ENCODE measurements around the gene PDSS1.
"Not testable (repeated sequence)": the region's sequence is repeated elsewhere in the genome, so short reads cannot be mapped to it uniquely, and the experiment has no call there.

PDSS1 gene

DNA sequence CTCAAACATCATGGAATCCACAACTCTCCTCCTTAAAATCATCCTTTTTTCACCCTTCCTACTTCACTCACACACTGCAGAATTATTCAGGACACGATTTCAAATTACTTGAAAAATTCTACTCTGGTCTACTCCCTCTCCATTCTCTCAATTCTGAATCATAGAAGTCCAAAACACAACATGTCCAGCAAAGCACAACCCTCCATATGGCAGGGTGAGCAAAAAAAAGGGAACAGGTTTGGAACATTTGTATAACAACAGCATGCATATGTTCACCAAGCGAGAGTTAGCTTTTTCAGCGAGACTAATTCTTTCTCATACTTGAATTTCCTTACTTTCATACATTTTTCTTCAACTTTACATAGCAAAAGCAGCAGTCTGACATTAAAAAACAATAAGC, 89.9 kb downstream of the PDSS1 start:
- Histone ChIP-seq H3K9ac (ENCODE audit: low read depth, low read length, poor library complexity, severe bottlenecking) (no peak overlapping the region), H3K4me1 (ENCODE audit: insufficient read depth, low read length, poor library complexity, severe bottlenecking) (no peaks in the 10 kb centered on the region), H3F3A (ENCODE audit: low read depth) (no peaks in the 10 kb centered on the region), H4K20me1 (ENCODE audit: insufficient read depth, low read length, poor library complexity, severe bottlenecking) (peaks cover 45% of the 10 kb centered on the region), H3K36me3 (ENCODE audit: insufficient read depth, low read length) (peaks cover 14% of the 10 kb centered on the region; the same call in 1 of the 2 replicates), H3K27me3 (ENCODE audit: insufficient read depth, low read length, poor library complexity, severe bottlenecking) (no peaks in the 10 kb centered on the region), H3K9me3 (ENCODE audit: insufficient read depth, low read depth, low read length) (no peaks in the 10 kb centered on the region), H3K9me2 (replicated peaks; ENCODE audit: low read depth, low read length) (no peaks in the 10 kb centered on the region), H3K4me2 (ENCODE audit: low read depth, low read length, poor library complexity, severe bottlenecking) (no peak overlapping the region), H2AFZ (ENCODE audit: low read length) (no peak overlapping the region), H3K4me3 (ENCODE audit: low read length, poor library complexity, severe bottlenecking) (no peak overlapping the region), H3K79me2 (ENCODE audit: insufficient read depth, low read length) (peaks cover 98% of the 10 kb centered on the region)
- TF ChIP-seq, protein P1, sequence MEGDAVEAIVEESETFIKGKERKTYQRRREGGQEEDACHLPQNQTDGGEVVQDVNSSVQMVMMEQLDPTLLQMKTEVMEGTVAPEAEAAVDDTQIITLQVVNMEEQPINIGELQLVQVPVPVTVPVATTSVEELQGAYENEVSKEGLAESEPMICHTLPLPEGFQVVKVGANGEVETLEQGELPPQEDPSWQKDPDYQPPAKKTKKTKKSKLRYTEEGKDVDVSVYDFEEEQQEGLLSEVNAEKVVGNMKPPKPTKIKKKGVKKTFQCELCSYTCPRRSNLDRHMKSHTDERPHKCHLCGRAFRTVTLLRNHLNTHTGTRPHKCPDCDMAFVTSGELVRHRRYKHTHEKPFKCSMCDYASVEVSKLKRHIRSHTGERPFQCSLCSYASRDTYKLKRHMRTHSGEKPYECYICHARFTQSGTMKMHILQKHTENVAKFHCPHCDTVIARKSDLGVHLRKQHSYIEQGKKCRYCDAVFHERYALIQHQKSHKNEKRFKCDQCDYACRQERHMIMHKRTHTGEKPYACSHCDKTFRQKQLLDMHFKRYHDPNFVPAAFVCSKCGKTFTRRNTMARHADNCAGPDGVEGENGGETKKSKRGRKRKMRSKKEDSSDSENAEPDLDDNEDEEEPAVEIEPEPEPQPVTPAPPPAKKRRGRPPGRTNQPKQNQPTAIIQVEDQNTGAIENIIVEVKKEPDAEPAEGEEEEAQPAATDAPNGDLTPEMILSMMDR (conservative IDR thresholded peaks at IDR 0.05; ENCODE audit: low read length) = no peak
- TF ChIP-seq EZH2phosphoT487 (IDR thresholded peaks at IDR 0.05; ENCODE audit: borderline replicate concordance) = no peak

DNA sequence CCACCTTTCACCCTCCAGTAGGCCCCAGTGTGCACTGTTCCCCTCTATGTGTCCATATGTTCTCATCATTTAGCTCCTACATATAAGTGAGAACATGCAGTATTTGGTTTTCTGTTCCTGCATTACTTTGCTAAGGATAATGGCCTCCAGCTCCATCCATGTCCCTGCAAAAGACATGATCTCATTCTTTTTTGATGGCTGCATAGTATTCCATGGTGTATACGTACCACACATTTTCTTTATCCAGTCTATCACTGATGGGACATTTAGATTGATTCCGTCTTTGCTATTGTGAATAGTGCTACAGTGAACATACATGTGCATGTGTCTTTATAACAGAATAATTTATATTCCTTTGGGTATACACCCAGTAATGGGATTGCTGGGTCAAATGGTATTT, 92.3 kb downstream of the PDSS1 start:
- not testable (repeated sequence) for H2AFZ ChIP-seq (ENCODE audit: low read length); H3K9me2 ChIP-seq (replicated peaks; ENCODE audit: low read depth, low read length); H3K4me1 ChIP-seq (ENCODE audit: insufficient read depth, low read length, poor library complexity, severe bottlenecking); H3F3A ChIP-seq (ENCODE audit: low read depth); H3K9ac ChIP-seq (ENCODE audit: low read depth, low read length, poor library complexity, severe bottlenecking); H3K4me3 ChIP-seq (ENCODE audit: low read length, poor library complexity, severe bottlenecking); H3K27me3 ChIP-seq (ENCODE audit: insufficient read depth, low read length, poor library complexity, severe bottlenecking); H3K9me3 ChIP-seq (ENCODE audit: insufficient read depth, low read depth, low read length); H3K4me2 ChIP-seq (ENCODE audit: low read depth, low read length, poor library complexity, severe bottlenecking)
- Histone ChIP-seq H4K20me1 (ENCODE audit: insufficient read depth, low read length, poor library complexity, severe bottlenecking) (peaks cover 38% of the 10 kb centered on the region), H3K36me3 (ENCODE audit: insufficient read depth, low read length) (peaks cover 13% of the 10 kb centered on the region; the same call in 1 of the 2 replicates), H3K79me2 (ENCODE audit: insufficient read depth, low read length) (peaks cover 98% of the 10 kb centered on the region)

DNA sequence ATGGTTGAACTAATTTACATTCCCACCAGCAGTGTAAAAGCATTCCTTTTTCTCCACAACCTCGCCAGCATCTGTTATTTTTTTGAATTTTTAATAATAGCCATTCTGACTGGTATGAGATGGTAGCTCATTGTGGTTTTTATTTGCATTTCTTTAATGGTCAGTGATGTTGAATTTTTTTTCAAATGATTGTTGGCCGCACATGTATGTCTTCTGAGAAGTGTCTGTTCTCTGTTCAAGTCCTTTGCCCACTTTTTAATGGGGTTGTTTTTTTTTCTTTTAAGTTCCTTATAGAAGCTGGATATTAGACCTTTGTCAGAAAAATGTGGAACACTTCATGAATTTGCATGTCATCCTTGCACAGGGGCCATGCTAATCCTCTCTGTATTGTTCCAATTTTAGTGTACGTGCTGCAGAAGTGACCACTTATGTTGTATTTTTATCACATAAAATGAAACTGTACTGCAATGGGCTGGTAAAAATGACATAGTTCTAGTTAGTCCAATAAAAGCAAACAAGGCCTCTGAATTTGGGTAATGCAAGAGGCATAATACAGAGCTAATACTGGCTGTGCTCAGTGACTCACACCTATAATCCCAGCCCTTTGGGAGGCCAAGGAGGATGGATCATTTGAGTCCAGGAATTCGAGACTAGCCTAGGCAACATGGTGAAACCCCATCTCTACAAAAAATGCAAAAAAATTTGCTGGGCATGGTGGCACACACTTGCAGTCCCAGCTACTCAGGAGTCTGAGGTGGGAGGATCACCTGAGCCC, 92.9 kb downstream of the PDSS1 start:
- Histone ChIP-seq H3K36me3 (ENCODE audit: insufficient read depth, low read length) (peaks cover 8% of the 10 kb centered on the region; the same call in 1 of the 2 replicates), H4K20me1 (ENCODE audit: insufficient read depth, low read length, poor library complexity, severe bottlenecking) (peaks cover 36% of the 10 kb centered on the region), H3K27me3 (ENCODE audit: insufficient read depth, low read length, poor library complexity, severe bottlenecking) (no peaks in the 10 kb centered on the region), H3K79me2 (ENCODE audit: insufficient read depth, low read length) (peaks cover 98% of the 10 kb centered on the region), H3K4me3 (ENCODE audit: low read length, poor library complexity, severe bottlenecking) (no peak overlapping the region), H3K9me3 (ENCODE audit: insufficient read depth, low read depth, low read length) (peaks cover 2% of the 10 kb centered on the region; the same call in 1 of the 2 replicates), H3K4me1 (ENCODE audit: insufficient read depth, low read length, poor library complexity, severe bottlenecking) (peaks cover 7% of the 10 kb centered on the region), H3K9me2 (replicated peaks; ENCODE audit: low read depth, low read length) (no peaks in the 10 kb centered on the region), H3F3A (ENCODE audit: low read depth) (no peaks in the 10 kb centered on the region), H3K9ac (ENCODE audit: low read depth, low read length, poor library complexity, severe bottlenecking) (no peak overlapping the region), H2AFZ (ENCODE audit: low read length) (no peak overlapping the region), H3K4me2 (ENCODE audit: low read depth, low read length, poor library complexity, severe bottlenecking) (no peak overlapping the region)
- TF ChIP-seq EZH2phosphoT487 (IDR thresholded peaks at IDR 0.05; ENCODE audit: borderline replicate concordance) = no peak
- TF ChIP-seq, protein P1 (conservative IDR thresholded peaks at IDR 0.05; ENCODE audit: low read length) = no peak
